Muscle of leg (tissue), 11 donors: ENCODE measurements around the gene TTYH3. TPM values are rescaled to one million over a fixed set of nuclear protein-coding genes. Genes with fewer than 3 reads are reported as not detected.
"Not testable (repeated sequence)": the region's sequence is repeated elsewhere in the genome, so short reads cannot be mapped to it uniquely, and the experiment has no call there.

Experiments used
- DNase-seq: peaks from one replicate; pipeline ENCODE4 v3.0.0; 2013
- H3K27ac ChIP-seq: one replicate; pipeline ENCODE4 v1.5.1; 2013; ENCODE audit warnings: mild to moderate bottlenecking, low read length, control low read depth
- H3K27me3 ChIP-seq: one replicate; pipeline ENCODE4 v1.6.1; 2013; ENCODE audit warnings: low read length; ENCODE audit not compliant: control insufficient read depth, insufficient read depth
- H3K36me3 ChIP-seq: one replicate; pipeline ENCODE4 v1.6.1; 2013; ENCODE audit warnings: low read length; ENCODE audit not compliant: control insufficient read depth, insufficient read depth
- H3K4me1 ChIP-seq: one replicate; pipeline ENCODE4 v1.6.1; 2013; ENCODE audit warnings: low read length; ENCODE audit not compliant: control insufficient read depth, insufficient read depth
- H3K4me3 ChIP-seq: one replicate; pipeline ENCODE4 v1.5.1; 2013; ENCODE audit warnings: low read length, control low read depth
- H3K9me3 ChIP-seq: replicated peaks from 2 replicates; pipeline ENCODE4 v1.6.1; 2013; ENCODE audit warnings: low read depth, low read length; ENCODE audit not compliant: control insufficient read depth
- WGBS: methylation state at CpG from one replicate; pipeline ENCODE4 v1.1.5; 2013; ENCODE audit warnings: missing lambda C conversion rate; ENCODE audit not compliant: insufficient coverage; 5-methylcytosine and 5-hydroxymethylcytosine counted together
- polyA plus RNA-seq, 8 donors: library from polyadenylated mRNA; unstranded; fragments of 120-200 nt; gene quantifications; one replicate each; pipeline versions ENCODE4 v1.2.1 to v1.2.3, GENCODE V29; 2013; ENCODE audit warnings: inconsistent platforms in 1 of 8, low replicate concordance in 1 of 8; ENCODE audit not compliant: insufficient read length in 8 of 8, insufficient read depth in 1 of 8
- total RNA-seq: library from RNA; stranded (reverse); fragments of 120-200 nt; gene quantifications from one replicate; pipeline ENCODE4 v1.2.4, GENCODE V29; 2013

The TTYH3 gene
- total and polyA plus RNA-seq, 9 donors: 21.1 to 136 (median 101) TPM

- no peak overlapping the region for H3K27ac ChIP-seq
- H3K9me3 ChIP-seq: no peaks in the 10 kb centered on the region
- peaks cover 43% of the 10 kb centered on the region for H3K36me3 ChIP-seq
- 79% methylated on average over 14 of the region's 16 CpGs for WGBS
- H3K4me1 ChIP-seq: no peaks in the 10 kb centered on the region
- H3K27me3 ChIP-seq: no peaks in the 10 kb centered on the region
- no peak overlapping the region for H3K4me3 ChIP-seq
- no peak for DNase-seq
Measured at GRCh38 chr7:2589341-2589740, 42.4 kb upstream of the TTYH3 start.

GRCh38 chr7:2589941-2590340 lies 41.8 kb upstream of the TTYH3 start:
- DNase-seq, H3K4me3 ChIP-seq, H3K27me3 ChIP-seq, H3K9me3 ChIP-seq, H3K27ac ChIP-seq, H3K4me1 ChIP-seq: not testable (repeated sequence)
- peaks cover 45% of the 10 kb centered on the region for H3K36me3 ChIP-seq
- WGBS: 94% methylated on average over 15 of the region's 15 CpGs

- Histone ChIP-seq H3K4me3 (no peak overlapping the region), H3K27ac (no peak overlapping the region), H3K27me3 (no peaks in the 10 kb centered on the region), H3K9me3 (no peaks in the 10 kb centered on the region), H3K36me3 (peaks cover 45% of the 10 kb centered on the region), H3K4me1 (peaks cover 11% of the 10 kb centered on the region)
- DNase-seq: no peak
- 92% methylated on average over 21 of the region's 23 CpGs for WGBS
Measured at GRCh38 chr7:2592375-2592865, 39.4 kb upstream of the TTYH3 start.

GRCh38 chr7:2593036-2593727 lies 38.6 kb upstream of the TTYH3 start:
- H3K36me3 ChIP-seq: peaks cover 39% of the 10 kb centered on the region
- no peaks in the 10 kb centered on the region for H3K27me3 ChIP-seq
- whole genome bisulfite sequencing: 92% methylated on average over 37 of the region's 38 CpGs
- no peaks in the 10 kb centered on the region for H3K9me3 ChIP-seq
- no peak overlapping the region for H3K27ac ChIP-seq
- no peak overlapping the region for H3K4me3 ChIP-seq
- peaks cover 17% of the 10 kb centered on the region for H3K4me1 ChIP-seq
- DNase-seq: no peak

- DNase-seq: no peak
- Histone ChIP-seq H3K27me3 (no peaks in the 10 kb centered on the region), H3K36me3 (peaks cover 47% of the 10 kb centered on the region), H3K27ac (no peak overlapping the region), H3K9me3 (no peaks in the 10 kb centered on the region), H3K4me3 (no peak overlapping the region), H3K4me1 (peaks cover 21% of the 10 kb centered on the region)
- WGBS: 90% methylated on average over 4 of the region's 10 CpGs
Measured at GRCh38 chr7:2594599-2594998, 37.2 kb upstream of the TTYH3 start.

GRCh38 chr7:2595258-2595860 lies 36.4 kb upstream of the TTYH3 start:
- peaks cover 21% of the 10 kb centered on the region for H3K4me1 ChIP-seq
- no peak overlapping the region for H3K27ac ChIP-seq
- no peaks in the 10 kb centered on the region for H3K9me3 ChIP-seq
- WGBS: 91% methylated on average over 25 of the region's 27 CpGs
- no peak overlapping the region for H3K4me3 ChIP-seq
- DNase-seq: no peak
- no peaks in the 10 kb centered on the region for H3K27me3 ChIP-seq
- H3K36me3 ChIP-seq: peaks cover 44% of the 10 kb centered on the region

- peaks cover 21% of the 10 kb centered on the region for H3K4me1 ChIP-seq
- H3K27ac ChIP-seq: no peak overlapping the region
- H3K4me3 ChIP-seq: no peak overlapping the region
- no peaks in the 10 kb centered on the region for H3K9me3 ChIP-seq
- DNase-seq: peak; percentile 29
- 59% methylated on average over 20 of the region's 22 CpGs for WGBS
- H3K27me3 ChIP-seq: no peaks in the 10 kb centered on the region
- H3K36me3 ChIP-seq: peaks cover 46% of the 10 kb centered on the region
Measured at GRCh38 chr7:2596464-2597272, 35.1 kb upstream of the TTYH3 start.

GRCh38 chr7:2597273-2597640 lies 34.5 kb upstream of the TTYH3 start:
- peaks cover 45% of the 10 kb centered on the region for H3K36me3 ChIP-seq
- peak; percentile 82 for DNase-seq
- WGBS: 57% methylated on average over 6 of the region's 13 CpGs

GRCh38 chr7:2598154-2598823 lies 33.5 kb upstream of the TTYH3 start:
- Histone ChIP-seq H3K9me3 (no peaks in the 10 kb centered on the region), H3K27me3 (no peaks in the 10 kb centered on the region), H3K4me1 (peaks cover 34% of the 10 kb centered on the region), H3K27ac (peak overlapping the region; percentile 13), H3K4me3 (no peak overlapping the region), H3K36me3 (peaks cover 35% of the 10 kb centered on the region)
- 71% methylated on average over 23 of the region's 29 CpGs for WGBS
- DNase-seq: peak; percentile 19

More at GRCh38 chr7:2597273-2597640, 34.5 kb upstream of the TTYH3 start:
- no peaks in the 10 kb centered on the region for H3K27me3 ChIP-seq
- no peak overlapping the region for H3K4me3 ChIP-seq
- H3K4me1 ChIP-seq: peaks cover 25% of the 10 kb centered on the region
- H3K27ac ChIP-seq: no peak overlapping the region
- no peaks in the 10 kb centered on the region for H3K9me3 ChIP-seq

- 70% methylated on average over 3 of the region's 9 CpGs for WGBS
- Histone ChIP-seq H3K9me3 (no peaks in the 10 kb centered on the region), H3K27ac (no peak overlapping the region), H3K4me3 (no peak overlapping the region), H3K4me1 (peaks cover 35% of the 10 kb centered on the region), H3K27me3 (no peaks in the 10 kb centered on the region), H3K36me3 (peaks cover 23% of the 10 kb centered on the region)
- no peak for DNase-seq
Measured at GRCh38 chr7:2601065-2601464, 30.7 kb upstream of the TTYH3 start.
